NCI-H446 treated with DMSO at 0.1 percent for 48 hours (cell line): ENCODE measurements around the gene DNASE1L3.

ENCODE experiments used
- DNase-seq: peaks from one replicate; lab custom pipeline; 2025; lab: John Stamatoyannopoulos, UW

Gene DNASE1L3

DNA sequence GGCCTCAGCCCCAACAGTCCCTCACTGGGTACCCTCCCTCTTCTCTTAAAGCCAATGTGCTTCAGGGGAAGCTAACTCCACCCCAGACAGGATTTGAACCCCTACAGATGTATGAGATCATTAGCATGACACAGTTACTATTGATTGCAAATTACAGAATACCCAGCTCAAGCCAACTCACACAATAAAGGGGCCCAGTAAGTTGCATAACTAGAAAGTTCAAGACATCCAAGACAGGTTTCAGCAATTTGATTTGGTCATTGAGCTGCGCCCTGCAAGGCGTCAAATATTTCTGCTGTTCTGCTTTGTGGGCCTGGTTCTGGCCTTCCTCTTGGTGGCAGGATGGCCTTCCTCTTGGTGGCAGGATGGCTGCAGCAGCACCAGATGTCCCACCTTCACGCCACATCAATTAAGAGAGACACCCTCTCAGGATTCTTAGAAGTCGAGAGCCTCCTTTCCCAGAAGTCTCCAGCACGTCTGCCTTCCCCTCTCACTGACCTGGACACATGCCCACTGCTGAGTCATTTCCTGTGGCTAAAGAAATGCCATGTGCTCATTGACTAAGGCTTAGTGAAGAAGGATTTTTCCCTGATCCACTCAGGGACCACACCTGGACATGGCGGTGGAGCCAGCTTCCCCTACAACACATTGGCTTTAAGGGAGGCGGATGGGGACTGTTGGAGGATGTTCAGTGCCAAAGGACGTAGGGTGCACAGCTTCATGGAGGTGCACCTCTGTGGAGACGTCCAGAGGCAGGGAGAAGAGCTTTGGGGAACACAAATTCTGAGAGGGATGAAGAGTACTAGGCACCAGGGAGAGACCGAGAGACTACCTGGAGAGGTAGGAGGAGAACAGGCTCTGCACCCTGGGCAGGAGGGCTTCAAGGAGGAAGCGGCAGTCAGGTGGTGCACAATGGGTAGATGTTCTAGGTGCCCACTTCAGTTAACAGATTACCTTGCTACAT is 49.1 kb downstream of the DNASE1L3 start:
- DNase-seq = no peak

DNA sequence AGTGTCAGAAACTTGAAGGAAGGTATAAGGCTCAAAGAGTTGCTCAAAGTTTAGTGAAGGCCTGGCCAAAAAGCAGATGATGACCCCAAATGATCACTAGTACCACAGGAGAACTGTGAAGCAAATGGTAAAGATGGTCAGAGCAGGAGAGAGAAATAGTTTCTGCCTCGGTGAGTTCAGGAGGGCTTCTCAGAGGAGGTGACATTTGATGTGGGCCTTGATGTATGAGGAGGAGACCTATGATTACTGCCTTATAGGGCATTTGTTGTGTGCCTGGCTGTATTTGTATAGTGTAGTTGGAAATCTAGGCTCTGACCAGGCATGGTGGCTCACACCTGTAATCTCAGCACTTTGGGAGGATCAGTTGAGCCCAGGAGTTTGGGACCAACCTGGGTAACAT is 50.4 kb downstream of the DNASE1L3 start:
- DNase-seq = no peak

DNA sequence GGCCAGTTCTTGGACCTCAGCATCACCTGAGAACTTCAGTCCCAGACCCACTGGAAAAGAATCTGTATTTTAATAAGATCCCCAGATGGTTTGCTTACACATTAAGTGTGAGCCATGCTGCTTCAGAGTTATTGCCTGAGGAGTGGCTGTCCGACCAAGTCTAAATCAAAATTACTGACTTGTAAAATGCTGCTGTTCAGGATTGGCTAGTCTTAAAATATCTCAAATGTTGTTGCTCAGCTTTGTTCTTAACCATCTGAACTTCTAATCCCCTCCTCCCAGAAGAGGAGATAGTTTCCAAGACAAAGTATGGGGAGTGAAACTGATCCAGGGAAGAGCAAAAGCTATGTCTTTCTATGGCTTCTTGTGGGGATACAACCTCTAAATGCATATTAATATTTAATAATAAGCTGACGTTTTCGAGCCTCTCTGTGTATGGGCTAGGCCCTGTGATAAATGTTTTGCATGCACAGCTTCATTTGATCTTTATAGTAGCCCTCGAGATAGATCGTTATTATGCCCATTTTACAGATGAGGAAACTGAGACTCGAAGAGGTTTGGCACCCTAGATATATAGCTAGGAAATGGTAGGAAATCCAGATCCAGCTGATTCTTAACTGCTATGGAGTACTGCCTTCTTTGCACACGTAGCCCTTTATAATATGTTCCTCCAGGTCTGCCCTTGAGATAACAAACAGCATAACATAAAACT is 52.2 kb downstream of the DNASE1L3 start:
- DNase-seq = no peak

DNA sequence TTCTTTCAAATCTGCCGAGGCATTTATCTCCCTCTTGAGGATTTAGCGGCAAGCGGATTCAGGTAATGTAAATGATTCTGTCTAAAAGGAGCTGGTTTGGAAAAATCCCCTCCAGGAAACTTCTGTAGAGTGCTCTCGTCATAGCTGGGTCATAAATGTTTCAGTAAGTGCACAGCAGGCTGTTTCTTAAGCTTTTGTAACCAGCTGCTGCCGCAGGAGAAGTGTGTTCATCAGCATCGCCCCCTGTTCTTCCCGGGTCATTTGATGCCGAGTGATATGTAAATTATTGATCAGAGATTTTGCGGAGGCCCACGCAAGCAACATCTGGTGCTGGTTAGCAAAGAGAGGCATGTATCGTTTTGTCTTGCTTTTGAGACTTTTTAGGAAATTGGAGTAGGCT is 53.1 kb downstream of the DNASE1L3 start:
- no peak for DNase-seq

DNA sequence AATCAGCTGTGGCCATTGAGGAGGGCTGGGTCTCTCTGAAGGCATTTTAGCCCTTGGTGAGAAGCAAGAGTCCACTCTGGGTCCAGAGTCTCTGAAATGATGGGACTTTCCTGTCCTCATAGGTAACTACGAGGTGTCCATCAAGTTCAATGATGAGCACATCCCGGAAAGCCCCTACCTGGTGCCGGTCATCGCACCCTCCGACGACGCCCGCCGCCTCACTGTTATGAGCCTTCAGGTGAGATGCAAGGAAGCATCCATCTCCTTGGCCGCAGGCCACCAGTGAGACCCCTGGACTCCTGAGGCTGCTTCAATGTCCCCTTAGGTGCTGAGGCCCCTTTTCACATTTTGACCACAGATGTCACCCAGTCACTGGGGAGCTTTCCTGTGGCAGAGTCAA is 54.9 kb downstream of the DNASE1L3 start:
- DNase-seq = no peak

DNA sequence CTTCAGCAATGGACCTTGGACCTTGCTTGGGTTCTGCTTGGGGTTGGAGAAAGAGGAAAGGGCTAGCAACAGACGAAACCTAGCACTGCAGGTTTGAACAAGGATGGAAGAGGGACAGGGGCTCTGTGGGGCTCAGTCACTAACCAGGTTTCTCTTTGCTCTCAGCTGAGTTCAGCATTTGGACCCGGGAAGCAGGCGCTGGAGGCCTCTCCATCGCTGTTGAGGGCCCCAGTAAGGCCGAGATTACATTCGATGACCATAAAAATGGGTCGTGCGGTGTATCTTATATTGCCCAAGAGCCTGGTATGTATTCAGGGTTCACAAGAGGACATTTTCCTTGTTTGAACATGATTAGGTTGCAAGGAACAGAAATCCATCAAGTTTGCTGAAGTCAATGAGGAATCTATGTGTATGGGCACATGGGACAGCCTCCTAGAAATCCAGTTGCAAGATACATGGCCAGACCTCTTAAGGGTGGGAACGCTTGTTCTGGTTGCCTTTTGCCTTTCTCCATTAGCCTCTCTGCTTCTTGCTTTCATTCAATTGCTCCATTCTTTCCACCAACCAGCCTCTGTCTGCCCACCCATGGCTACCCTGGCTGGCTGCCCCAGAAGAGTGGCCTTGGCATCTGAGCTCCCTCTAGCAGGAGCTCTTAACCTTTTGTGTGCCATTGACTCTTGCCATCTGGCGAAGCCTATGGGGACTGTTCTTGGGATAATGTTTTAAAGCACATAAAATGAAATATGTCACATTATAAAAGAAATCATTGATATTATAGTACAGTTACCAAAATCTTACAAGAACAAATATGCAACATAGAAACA is 55.9 kb downstream of the DNASE1L3 start:
- no peak for DNase-seq

DNA sequence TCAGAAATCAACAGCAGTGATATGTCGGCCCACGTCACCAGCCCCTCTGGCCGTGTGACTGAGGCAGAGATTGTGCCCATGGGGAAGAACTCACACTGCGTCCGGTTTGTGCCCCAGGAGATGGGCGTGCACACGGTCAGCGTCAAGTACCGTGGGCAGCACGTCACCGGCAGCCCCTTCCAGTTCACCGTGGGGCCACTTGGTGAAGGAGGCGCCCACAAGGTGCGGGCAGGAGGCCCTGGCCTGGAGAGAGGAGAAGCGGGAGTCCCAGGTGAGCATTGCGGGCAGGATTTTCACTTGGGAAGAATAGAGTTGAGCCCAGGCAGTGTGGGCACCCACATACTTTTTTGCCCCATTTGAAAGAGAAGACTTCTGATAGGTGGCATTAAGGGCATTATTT is 57.4 kb downstream of the DNASE1L3 start:
- DNase-seq = no peak

DNA sequence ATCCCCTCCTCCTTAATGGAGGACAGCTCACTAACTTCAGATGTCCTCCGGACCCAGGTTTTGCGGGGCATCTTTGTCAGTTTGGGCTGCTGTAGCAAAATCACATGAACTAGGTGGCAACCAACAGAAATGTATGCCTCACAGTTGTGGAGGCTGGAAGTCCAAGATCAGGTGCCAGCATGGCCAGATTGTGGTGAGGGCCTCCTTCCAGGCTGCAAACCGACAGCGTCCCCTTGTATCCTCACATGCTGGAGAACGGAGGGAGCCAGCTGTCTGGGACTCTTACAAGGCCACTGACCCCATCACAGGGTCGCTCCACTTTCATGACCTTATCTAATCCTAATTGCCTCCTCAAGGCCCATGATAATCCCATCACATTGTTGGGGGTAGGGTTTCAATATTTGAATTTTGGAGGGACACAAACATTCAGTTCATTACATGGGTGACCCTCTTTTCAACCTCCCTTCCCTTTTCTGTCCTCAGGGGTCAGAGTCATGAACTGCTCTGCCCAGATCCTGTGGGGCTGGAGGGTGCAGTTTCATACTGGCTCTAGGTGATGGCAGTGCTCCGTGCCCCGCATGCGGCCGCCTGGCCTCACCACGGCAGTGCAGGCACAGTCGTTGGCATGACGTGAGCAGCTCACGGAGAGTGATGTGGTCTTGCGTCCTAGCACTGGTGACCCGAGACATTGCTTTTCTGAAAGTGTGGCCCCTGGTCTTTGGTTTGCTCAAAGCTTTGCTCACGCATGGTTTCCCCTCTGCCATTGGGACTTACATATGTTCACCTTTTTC is 58.4 kb downstream of the DNASE1L3 start:
- no peak for DNase-seq

DNA sequence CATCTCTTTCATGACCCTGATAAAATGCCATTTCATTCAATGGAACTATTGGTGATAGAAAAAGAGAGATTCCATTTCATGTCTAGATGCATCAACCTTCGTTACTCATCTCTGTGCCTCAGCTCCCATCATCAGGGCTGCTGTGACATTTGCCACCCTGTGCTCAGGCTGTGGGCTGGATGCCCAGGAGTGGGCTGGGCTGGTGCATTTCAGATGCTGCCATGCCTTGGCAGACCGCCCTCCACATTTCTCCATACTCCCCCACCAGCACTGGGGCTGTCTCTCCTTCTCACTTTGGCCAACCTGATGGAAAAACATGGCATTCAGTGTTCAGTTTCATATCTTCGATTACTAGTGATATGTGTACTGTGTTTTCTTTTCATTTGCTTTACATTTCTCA is 59.1 kb downstream of the DNASE1L3 start:
- DNase-seq = no peak

DNA sequence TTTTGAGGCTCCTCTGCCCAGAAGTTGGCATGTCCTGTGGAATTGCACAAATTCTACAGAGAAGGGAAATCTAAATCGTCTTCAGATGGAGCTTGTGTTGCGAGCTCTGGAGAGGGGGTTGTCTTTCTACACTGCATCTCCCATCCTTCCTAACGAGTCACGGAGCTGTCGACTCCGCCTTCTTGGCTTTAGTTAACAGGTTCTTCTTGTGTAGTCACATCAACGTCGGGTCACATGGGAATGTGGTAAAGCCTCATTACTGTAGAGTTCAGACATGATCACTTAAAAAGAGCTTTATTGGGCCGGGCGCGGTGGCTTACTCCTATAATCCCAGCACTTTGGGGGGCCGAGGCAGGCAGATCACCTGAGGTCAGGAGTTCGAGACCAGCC is 60.0 kb downstream of the DNASE1L3 start:
- no peak for DNase-seq

DNA sequence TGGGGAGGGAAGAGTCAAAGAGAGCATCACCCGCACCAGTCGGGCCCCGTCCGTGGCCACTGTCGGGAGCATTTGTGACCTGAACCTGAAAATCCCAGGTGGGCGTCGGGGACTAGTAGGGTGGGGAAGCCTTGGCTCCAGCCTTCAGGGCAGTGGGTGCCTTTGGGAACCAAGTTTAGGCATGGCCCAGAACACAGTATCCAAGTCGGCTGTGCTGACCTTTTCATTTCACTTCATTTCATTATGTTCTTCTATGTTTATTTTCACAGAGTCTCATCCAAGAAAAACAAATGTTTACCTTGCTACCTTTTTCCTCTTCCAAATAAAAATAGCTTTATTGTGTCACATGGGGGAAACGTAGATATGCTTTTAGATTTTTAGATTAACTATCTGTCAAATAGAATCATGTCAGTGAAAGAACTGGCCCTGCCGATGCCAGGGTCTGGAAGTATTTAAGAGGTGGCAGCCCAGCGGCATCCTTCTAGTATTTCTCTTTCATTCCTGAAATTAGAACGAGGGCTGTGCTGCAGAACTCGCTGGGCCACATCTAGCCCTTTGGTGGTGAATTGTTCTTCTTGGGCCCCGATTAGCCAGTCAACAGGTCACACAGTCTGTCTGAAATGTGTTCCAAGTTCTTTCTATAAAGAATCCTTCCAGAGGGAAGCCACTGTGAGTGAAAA is 60.5 kb downstream of the DNASE1L3 start:
- no peak for DNase-seq

DNA sequence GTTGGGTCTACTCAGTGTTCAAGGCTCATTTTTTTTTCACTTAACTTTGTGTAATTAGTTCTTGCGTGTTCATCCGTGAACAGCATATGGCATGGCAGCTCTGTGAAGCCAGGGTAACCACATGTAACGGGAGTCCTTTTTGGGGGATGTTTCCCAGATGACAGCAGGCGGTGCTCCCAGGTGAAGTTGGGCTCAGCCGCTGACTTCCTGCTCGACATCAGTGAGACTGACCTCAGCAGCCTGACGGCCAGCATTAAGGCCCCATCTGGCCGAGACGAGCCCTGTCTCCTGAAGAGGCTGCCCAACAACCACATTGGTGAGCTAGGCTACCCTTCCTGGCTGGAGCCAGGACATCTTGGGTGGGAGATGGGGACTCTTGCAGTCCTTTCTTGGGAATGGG is 62.7 kb downstream of the DNASE1L3 start:
- DNase-seq = no peak

DNA sequence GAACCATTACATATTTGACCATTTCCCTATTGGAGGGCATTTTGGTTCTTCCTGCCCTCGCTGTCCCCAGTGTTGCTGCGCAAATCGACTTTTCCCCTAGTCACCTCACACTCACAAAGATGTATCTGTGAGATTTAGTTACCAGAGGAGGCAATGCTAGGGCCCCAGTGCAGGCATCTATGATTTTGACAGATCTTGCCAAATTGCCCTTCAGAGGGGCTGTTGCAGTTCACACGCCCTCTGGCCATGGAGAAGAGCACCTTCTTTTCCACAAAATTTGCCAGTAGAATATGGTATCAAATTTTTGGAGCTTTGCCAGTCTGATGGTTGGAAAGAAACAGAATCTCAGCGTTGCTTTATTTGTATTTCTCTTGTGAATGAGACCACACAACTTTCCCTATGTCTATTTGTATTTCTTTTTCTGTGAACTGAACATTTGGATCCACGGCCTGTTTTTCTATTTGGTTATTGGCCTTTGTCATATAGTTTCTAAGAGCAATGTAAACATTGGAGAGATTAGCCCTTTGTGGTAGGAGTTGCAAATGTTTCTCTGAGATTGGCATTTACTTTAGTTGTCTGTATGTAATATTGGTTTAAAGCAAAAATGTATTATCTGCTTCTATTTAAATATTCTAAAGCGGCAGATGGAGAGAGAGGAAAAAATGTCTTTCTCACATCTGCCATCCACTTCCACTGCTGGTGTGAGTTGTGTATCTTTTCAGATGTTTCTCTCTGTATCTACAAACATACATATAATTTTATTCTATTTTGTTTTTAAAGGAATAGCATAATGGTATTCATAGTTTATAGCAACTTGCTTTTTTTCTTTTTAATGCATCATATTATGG is 66.1 kb downstream of the DNASE1L3 start:
- no peak for DNase-seq

DNA sequence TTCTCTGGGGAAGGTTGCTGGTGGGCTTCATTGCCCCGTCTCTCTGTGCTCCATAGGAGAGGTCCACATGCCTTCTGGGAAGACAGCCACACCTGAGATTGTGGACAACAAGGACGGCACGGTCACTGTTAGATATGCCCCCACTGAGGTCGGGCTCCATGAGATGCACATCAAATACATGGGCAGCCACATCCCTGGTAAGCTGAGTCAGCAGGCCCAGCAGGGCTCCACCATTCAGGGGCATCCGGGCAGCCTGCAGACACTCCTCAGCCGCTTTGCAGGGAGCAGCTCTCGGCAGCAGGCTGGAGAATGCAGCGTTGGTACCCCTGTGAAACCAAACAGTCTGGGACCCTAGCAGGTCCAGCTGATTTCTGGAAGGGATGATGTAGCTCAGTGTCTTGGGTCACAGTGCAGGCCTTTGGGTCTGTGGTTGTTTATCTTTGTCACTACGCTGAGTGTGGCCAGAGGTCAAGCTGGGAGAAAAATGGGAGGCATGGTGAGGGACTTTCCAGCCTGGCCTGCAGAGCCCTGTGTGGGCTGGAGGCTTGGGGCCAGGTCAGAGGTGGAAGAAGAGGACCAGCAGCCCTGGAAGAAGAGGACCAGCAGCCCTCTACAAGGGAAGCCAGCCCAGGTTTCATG is 67.2 kb downstream of the DNASE1L3 start:
- DNase-seq = no peak
